Activated T-cell treated with anti-CD3 and anti-CD28 coated beads, Interleukin-2, amount 50 U/mL, for 72 hours (primary cell): Measurements from ENCODE around the gene RTP5. TPM values are rescaled to one million over a fixed set of nuclear protein-coding genes. Genes with fewer than 3 reads are reported as not detected.

ENCODE experiments used
- ATAC-seq, 2 donors: fragments of 150-1000 bp; cut with Tn5 transposase; replicated peaks in 1 of 2; 2 replicates each; pipeline ENCODE4 v1.10.0; 2021; ENCODE audit warnings: moderate library complexity in 2 of 2, mild to moderate bottlenecking in 1 of 2
- DNase-seq, 2 donors: peaks; one replicate each; pipeline ENCODE4 v3.0.0; 2021 to 2022; ENCODE audit warnings: mixed read lengths in 1 of 2
- H3K27ac Mint-ChIP-seq: one replicate; pipeline ENCODE4 v1.8.0; 2022; ENCODE audit warnings: mild to moderate bottlenecking, moderate library complexity, mixed read lengths
- H3K27me3 Mint-ChIP-seq: one replicate; pipeline ENCODE4 v1.8.0; 2022; ENCODE audit warnings: low read depth, mixed read lengths
- H3K36me3 Mint-ChIP-seq, 2 donors: one replicate each; pipeline ENCODE4 v1.8.0; 2022; ENCODE audit warnings: mixed read lengths in 2 of 2, mild to moderate bottlenecking in 1 of 2; ENCODE audit not compliant: insufficient read depth in 2 of 2
- H3K4me1 Mint-ChIP-seq: one replicate; pipeline ENCODE4 v1.8.0; 2022; ENCODE audit warnings: low read depth, mixed read lengths
- H3K4me3 Mint-ChIP-seq, 2 donors: one replicate each; pipeline ENCODE4 v1.8.0; 2022; ENCODE audit warnings: mild to moderate bottlenecking in 2 of 2, mixed read lengths in 2 of 2, moderate library complexity in 2 of 2
- H3K9me3 Mint-ChIP-seq, 2 donors: one replicate each; pipeline ENCODE4 v1.8.0; 2022; ENCODE audit warnings: mixed read lengths in 2 of 2
- total RNA-seq, 2 donors: library from RNA; stranded (reverse); gene quantifications; one replicate each; pipeline ENCODE4 v1.2.3, GENCODE V29; 2022

RTP5 gene
- total RNA-seq, 2 donors from 2014 or later: 0.12 to 0.56 TPM

GRCh38 chr2:241865416-241865956 is 4.0 kb upstream of the RTP5 start:
- H3K27me3 Mint-ChIP-seq: peaks cover 35% of the 10 kb centered on the region
- ATAC-seq: no peak

GRCh38 chr2:241865957-241866789 is 3.4 kb upstream of the RTP5 start:
- peak in 1 of 2 donors; percentile 57 for DNase-seq
- Mint-ChIP-seq H3K4me3 (no peak overlapping the region), H3K9me3 (peaks cover 7 to 14% of the 10 kb centered on the region in 2 donors), H3K27me3 (peaks cover 35% of the 10 kb centered on the region), H3K36me3 (peaks cover 5 to 16% of the 10 kb centered on the region in 2 donors), H3K27ac (no peak overlapping the region), H3K4me1 (peaks cover 72% of the 10 kb centered on the region)
- peak in 1 of 2 donors; percentile 15 for ATAC-seq

More at GRCh38 chr2:241865416-241865956, 4.0 kb upstream of the RTP5 start:
- no peak for DNase-seq
- peak overlapping the region in 1 of 2 donors; percentile 27 for H3K4me3 Mint-ChIP-seq
- H3K27ac Mint-ChIP-seq: no peak overlapping the region
- H3K4me1 Mint-ChIP-seq: peaks cover 75% of the 10 kb centered on the region
- H3K36me3 Mint-ChIP-seq: peaks cover 5 to 16% of the 10 kb centered on the region in 2 donors
- peaks cover 7 to 15% of the 10 kb centered on the region in 2 donors for H3K9me3 Mint-ChIP-seq

DNA sequence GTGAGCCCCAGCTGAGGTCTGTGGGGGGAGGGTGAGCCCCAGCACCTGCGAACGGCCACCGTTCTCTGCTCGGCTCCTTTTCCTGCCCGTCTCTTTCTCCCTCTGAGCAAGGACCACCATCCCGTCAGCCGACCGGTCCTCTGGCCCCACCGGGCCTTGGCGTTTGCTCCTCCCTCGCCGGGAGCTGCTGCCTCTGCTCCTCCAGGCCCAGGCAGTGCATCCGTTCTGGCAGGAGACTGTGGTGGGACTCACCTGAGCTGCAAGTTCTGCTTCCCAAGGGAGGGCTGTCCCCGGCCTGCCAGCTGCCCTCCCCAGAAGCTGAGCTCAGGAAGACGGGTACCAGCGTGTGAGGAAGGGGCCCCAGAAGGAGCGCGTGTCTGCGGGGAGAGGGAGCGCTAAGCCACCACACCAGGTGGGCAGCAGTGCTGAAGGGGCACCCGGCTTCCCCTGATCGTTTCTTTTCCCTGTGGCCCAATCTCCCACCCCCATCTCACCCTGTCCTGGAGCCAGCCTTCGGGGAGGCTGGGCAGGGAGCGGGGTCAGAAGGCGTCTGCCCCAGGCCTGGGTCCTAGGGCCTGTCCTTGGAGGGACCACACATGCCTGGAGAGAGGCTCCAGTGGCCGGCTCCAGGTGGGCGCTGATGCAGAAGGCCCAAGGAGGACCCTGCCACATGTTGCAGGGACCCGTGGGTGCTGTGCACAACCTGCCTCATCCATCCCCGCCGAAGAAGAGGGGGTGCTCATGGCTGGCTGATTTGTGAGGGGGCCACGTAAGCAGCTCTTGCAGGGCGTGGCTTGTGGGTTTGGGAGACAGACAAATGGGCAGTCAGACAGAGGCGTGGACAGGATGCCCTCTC is 2.5 kb upstream of the RTP5 start:
- Mint-ChIP-seq H3K4me3 (no peak overlapping the region), H3K4me1 (peaks cover 66% of the 10 kb centered on the region)

GRCh38 chr2:241867776-241868420 is 1.6 kb upstream of the RTP5 start:
- DNase-seq (peak; percentile 58 to 66), ATAC-seq (peak; percentile 53)
- H3K27me3 Mint-ChIP-seq: peaks cover 23% of the 10 kb centered on the region
- peaks cover 57% of the 10 kb centered on the region for H3K4me1 Mint-ChIP-seq
- H3K4me3 Mint-ChIP-seq: peak overlapping the region; percentile 31 to 57
- H3K9me3 Mint-ChIP-seq: peaks cover 5 to 10% of the 10 kb centered on the region in 2 donors
- peaks cover 5 to 11% of the 10 kb centered on the region in 2 donors for H3K36me3 Mint-ChIP-seq
- H3K27ac Mint-ChIP-seq: no peak overlapping the region

More for the DNA sequence above, 2.5 kb upstream of the RTP5 start:
- ATAC-seq (no peak), DNase-seq (no peak)
- Mint-ChIP-seq H3K9me3 (peaks cover 5 to 10% of the 10 kb centered on the region in 2 donors), H3K27me3 (peaks cover 28% of the 10 kb centered on the region), H3K36me3 (peaks cover 5 to 11% of the 10 kb centered on the region in 2 donors), H3K27ac (no peak overlapping the region)

- no peak overlapping the region for H3K27ac Mint-ChIP-seq
Observed at GRCh38 chr2:241868661-241869081, 858 bp upstream of the RTP5 start.

GRCh38 chr2:241870081-241870541 is 582 bp downstream of the RTP5 start:
- DNase-seq: no peak
- no peaks in the 10 kb centered on the region for H3K36me3 Mint-ChIP-seq
- no peak overlapping the region for H3K4me3 Mint-ChIP-seq
- no peak for ATAC-seq
- H3K27ac Mint-ChIP-seq: no peak overlapping the region
- H3K27me3 Mint-ChIP-seq: peaks cover 10% of the 10 kb centered on the region
- no peaks in the 10 kb centered on the region for H3K9me3 Mint-ChIP-seq
- peaks cover 42% of the 10 kb centered on the region for H3K4me1 Mint-ChIP-seq

More at GRCh38 chr2:241868661-241869081, 858 bp upstream of the RTP5 start:
- Mint-ChIP-seq H3K36me3 (peaks cover 5 to 11% of the 10 kb centered on the region in 2 donors), H3K4me3 (peak overlapping the region; percentile 31 to 57), H3K9me3 (peaks cover 5 to 10% of the 10 kb centered on the region in 2 donors), H3K4me1 (peaks cover 53% of the 10 kb centered on the region), H3K27me3 (peaks cover 23% of the 10 kb centered on the region)
- no peak for DNase-seq
- peak; percentile 16 to 21 for ATAC-seq

GRCh38 chr2:241870611-241871537 is 1.3 kb downstream of the RTP5 start:
- Mint-ChIP-seq H3K27me3 (peaks cover 2% of the 10 kb centered on the region), H3K36me3 (no peaks in the 10 kb centered on the region), H3K4me3 (peak overlapping the region in 1 of 2 donors; percentile 10), H3K27ac (no peak overlapping the region), H3K4me1 (peaks cover 35% of the 10 kb centered on the region), H3K9me3 (no peaks in the 10 kb centered on the region)
- DNase-seq (no peak), ATAC-seq (peak in 1 of 2 donors; percentile 15)

- no peak overlapping the region for H3K4me3 Mint-ChIP-seq
- DNase-seq: no peak
- no peaks in the 10 kb centered on the region for H3K9me3 Mint-ChIP-seq
- no peak overlapping the region for H3K27ac Mint-ChIP-seq
- H3K27me3 Mint-ChIP-seq: no peaks in the 10 kb centered on the region
- H3K36me3 Mint-ChIP-seq: no peaks in the 10 kb centered on the region
- H3K4me1 Mint-ChIP-seq: peaks cover 32% of the 10 kb centered on the region
- no peak for ATAC-seq
Observed at GRCh38 chr2:241871538-241872312, 2.2 kb downstream of the RTP5 start.

GRCh38 chr2:241872313-241872642 is 2.7 kb downstream of the RTP5 start:
- Mint-ChIP-seq H3K4me3 (no peak overlapping the region), H3K9me3 (no peaks in the 10 kb centered on the region), H3K27me3 (no peaks in the 10 kb centered on the region), H3K4me1 (peaks cover 28% of the 10 kb centered on the region), H3K27ac (no peak overlapping the region), H3K36me3 (no peaks in the 10 kb centered on the region)
- DNase-seq: no peak
- no peak for ATAC-seq

DNA sequence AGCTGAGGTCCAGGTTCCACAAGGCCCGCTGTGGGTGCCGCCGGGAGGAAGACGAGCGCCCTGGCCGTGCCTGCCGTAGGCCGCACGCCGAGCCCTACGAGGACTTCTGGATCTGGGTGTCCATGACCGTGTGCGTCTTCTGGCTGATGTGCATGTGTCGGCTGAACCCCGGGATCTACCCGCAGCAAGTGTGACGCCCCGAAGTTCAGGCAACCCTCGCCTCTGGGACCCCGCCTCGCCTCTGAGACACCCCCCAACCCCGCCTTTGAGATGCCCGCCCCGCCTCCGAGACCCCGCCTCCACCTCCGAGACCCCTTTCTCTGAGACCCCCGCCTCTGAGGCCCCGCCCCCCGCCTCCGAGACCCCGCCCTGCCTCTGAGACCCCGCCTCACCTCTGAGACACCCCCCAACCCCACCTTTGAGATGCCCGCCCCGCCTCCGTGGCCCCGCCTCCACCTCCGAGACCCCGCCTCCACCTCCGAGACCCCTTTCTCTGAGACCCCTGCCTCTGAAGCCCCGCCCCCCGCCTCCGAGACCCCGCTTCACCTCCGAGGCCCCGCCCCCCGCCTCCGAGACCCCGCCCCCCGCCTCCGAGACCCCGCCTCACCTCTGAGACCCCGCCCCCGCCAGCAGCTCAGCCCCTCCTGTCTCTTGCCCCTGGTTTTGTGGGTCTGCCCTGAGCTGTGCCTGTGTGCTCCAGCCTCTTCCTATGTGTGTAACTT is 3.7 kb downstream of the RTP5 start:
- H3K27me3 Mint-ChIP-seq: no peaks in the 10 kb centered on the region
- DNase-seq: no peak
- no peak for ATAC-seq
- no peaks in the 10 kb centered on the region for H3K36me3 Mint-ChIP-seq
- H3K4me1 Mint-ChIP-seq: peaks cover 19% of the 10 kb centered on the region
- no peak overlapping the region for H3K27ac Mint-ChIP-seq
- no peak overlapping the region for H3K4me3 Mint-ChIP-seq
- no peaks in the 10 kb centered on the region for H3K9me3 Mint-ChIP-seq

- no peaks in the 10 kb centered on the region for H3K36me3 Mint-ChIP-seq
- H3K27ac Mint-ChIP-seq: no peak overlapping the region
- no peaks in the 10 kb centered on the region for H3K9me3 Mint-ChIP-seq
- peaks cover 13% of the 10 kb centered on the region for H3K4me1 Mint-ChIP-seq
- DNase-seq: no peak
- H3K4me3 Mint-ChIP-seq: no peak overlapping the region
- H3K27me3 Mint-ChIP-seq: no peaks in the 10 kb centered on the region
- ATAC-seq: no peak
Observed at GRCh38 chr2:241873803-241874110, 4.2 kb downstream of the RTP5 start.
